Activated CD8-positive, alpha-beta memory T cell treated with anti-CD3 and anti-CD28 coated beads, Interleukin-2, amount 50 U/mL, for 24 hours (primary cell): Measurements from ENCODE around the gene ZNF787.

Source experiments
- DNase-seq: peaks from one replicate; pipeline ENCODE4 v3.0.0-alpha.2; 2020; ENCODE audit errors: extremely low read depth

The ZNF787 gene

DNA sequence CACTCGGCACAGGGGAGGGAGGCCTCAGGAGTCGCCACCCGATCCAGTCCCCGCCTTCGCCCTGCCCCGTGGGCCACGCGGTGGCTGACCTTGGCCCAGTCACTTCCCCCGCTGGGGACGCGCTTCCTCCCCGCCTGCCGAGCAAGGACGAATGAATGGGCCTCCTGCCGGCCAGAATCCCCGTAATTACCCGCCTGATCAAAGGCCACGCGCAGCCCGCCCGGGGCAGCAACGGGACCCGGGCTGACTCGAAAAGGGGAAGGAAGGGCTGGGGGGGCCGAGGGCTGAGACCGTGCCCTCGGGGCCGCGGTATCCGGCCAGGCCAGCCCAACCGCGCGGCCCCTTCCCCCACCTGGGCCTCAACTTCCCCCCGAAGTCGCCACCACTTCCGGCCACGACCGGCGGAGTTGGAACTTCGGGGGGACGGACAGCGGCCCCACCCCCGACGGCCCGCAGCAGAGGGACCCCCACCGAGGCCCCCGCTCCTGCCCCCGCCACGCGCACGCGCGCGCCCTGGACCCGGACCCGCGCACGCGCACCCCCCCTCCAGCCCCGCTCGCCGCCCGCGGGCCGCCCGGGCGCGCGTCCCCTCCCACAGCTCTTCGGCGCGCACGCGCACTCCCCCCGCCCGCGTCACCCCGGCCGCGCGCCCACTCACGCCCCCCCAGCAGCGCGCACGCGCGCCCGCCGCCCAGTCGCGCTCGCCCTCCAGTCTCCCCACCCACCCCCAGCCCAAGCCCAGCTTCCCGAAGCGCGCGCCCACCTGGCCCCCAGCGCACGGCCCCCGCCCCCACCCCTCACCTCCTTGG lies 520 bp downstream of the ZNF787 start:
- DNase-seq: peak; percentile 49

DNA sequence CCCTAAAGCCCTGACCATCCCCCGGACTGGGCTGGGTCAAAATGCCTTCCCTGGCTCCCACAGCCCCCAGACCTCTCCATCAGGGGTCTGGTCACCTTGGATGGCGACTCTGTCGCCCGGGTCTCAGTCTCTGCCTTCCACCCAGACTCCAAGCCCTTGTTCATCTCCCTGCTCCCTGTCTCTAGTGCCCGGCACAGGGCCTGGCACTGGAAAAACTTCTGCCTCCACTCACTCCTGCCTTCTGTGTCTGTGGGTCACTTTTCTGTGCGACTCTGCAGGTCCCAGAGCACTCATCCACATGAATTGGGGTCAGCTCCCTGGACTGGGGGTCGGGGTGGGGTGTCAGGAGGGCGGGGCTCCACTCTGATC lies 1.1 kb downstream of the ZNF787 start:
- DNase-seq: no peak

DNA sequence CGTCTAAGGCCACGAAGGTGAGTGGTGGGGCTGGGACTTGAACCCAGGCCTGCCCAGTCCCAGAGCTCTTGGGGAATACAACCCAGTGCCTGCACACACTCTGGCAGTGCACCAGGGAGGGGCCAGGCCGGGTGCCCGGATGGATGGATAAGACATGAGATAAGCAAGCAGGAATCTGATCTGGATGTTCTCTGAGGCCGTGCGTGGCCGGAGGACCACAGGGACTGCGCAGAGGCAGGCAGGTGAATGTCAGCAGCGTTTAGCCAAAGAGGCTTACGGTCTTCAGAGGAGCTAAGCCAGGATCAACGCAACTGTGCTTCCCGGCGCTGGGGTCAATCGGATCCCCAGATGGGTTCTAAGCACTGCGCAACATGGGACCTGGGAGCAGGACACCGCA lies 1.5 kb downstream of the ZNF787 start:
- DNase-seq: no peak

DNA sequence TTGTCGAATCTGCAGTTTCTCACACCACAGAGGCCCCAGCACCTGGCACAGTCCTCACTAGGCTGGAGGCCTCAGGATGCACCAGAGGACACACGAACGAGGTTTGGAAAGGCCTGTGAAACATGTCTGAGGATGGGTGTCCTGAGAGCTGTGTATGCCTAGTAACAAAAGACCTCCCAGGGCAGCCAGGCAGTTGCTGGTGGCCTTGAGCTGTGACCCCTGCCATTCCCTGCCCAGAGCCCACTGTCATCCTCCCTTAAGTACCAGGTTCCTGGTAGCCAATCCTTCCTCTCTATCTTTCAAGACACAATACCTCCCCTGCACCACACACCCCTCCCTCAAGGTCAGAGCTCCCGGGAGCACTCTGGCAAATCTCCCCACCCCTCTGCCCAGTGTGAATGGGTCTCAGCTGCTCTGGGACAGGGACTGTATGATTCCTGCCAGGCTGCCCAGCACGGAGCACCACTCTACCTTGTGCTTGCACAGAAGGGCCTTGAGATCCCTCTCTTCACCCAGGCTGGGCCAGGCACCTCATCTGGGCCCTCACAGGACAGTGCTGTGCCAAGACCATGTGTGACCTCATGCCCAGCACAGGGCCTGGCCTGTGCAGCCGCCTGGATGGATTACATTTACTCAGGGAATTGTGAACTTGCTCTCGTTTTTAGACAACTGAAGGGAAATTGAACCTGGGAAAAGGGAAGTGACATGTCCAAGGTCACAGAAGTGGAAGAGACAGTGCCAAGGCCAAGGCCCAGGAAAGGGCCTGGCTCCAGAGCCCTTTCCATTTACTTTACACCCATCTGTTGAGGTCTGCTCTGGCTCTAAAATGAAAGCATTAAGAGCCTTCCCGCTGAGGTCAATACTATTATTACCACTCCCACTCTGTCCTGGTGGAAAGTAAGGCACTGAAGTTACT lies 2.2 kb downstream of the ZNF787 start:
- no peak for DNase-seq

DNA sequence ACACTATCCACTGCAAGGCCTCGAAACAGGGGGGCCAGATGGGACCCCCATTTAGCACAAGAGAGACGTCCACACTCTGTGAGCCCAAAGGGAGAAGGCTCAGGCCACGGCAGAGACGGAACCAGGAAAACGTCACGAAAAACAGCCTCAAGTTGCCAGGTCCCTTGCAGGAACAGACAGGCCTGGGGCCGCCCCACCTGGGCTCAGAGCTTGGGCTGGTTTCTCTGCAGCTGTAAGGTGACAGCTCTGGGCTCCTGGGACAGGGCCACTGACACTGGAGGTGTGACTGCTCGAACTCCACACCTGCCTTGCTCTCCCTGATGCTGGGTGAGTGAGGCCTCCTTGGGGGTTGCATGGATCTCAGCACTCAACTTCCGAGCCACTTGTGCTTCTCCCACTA lies 3.2 kb downstream of the ZNF787 start:
- DNase-seq: no peak

DNA sequence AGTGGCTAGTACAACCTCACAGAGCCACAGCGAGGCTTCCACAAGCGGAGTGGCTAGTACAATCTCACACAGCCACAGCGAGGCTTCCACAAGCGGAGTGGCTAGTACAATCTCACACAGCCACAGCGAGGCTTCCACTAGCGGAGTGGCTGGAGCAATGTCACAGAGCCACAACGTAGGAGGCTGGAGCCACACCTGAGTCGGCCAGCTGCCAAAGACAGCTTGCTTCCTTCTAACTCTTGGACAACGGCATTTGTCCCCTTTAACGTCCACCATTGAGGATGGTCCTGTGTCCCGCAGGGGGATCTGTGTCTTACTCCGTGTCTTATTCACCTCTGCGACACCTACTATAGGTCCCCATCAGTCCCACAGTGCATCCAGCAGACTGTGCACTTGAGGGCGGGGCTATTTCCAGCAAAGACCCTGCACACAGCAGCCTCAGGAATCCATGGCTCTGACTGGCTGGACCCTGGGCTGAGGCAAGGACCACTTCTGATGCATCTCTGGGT lies 3.7 kb downstream of the ZNF787 start:
- DNase-seq: no peak

DNA sequence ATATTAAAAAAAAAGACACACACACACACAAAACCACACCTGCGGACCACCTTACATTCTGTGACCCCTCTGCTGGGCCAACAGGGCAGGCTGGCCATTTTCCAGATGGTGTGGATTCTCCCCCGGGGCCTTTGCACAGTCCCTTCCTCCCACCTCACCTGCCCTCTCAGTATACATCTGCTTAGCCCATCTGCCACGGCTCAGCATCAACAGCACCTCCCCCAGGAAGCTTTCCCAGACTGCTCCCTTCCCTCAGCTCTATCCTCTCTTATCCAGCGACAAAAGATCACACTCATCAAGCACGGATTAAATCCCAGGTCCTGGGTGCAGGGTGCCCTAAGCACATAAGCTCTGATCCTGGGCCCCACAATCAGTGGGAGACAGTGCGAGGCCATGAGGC lies 4.5 kb downstream of the ZNF787 start:
- no peak for DNase-seq

DNA sequence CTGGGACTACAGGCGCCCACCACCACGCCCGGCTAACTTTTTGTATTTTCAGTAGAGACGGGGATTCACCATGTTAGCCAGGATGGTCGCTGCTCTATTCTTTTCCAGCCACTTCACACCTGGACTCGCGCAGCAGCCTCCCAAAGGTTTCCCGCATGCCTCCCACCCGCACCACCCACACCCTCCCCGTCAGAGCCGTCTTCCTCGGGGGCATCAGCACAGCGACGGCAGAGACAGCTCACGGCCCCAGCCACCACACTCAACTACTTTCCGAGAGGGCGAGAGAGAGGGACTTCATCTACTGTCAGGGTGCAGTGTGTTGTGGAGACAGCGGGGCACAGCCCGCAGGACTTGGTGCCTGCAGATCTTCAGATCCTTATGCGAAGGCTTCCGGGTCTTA lies 5.6 kb downstream of the ZNF787 start:
- DNase-seq: no peak

DNA sequence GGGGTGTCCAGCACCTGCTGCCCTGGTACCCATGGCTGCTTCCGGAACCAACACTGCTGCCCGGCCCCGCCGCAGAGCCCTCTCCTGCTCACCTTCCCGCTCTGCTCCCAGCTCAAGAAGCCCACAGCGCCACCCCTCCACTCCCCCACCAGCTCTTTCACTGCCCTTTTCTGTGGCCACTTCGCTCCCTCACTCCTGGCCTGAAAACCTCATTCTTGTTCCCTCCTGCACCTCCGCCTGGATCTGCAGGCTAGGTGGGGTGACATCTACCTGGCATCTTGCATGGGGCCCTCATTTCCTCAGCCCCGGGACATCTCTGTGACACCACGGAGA lies 6.4 kb downstream of the ZNF787 start:
- DNase-seq: no peak

DNA sequence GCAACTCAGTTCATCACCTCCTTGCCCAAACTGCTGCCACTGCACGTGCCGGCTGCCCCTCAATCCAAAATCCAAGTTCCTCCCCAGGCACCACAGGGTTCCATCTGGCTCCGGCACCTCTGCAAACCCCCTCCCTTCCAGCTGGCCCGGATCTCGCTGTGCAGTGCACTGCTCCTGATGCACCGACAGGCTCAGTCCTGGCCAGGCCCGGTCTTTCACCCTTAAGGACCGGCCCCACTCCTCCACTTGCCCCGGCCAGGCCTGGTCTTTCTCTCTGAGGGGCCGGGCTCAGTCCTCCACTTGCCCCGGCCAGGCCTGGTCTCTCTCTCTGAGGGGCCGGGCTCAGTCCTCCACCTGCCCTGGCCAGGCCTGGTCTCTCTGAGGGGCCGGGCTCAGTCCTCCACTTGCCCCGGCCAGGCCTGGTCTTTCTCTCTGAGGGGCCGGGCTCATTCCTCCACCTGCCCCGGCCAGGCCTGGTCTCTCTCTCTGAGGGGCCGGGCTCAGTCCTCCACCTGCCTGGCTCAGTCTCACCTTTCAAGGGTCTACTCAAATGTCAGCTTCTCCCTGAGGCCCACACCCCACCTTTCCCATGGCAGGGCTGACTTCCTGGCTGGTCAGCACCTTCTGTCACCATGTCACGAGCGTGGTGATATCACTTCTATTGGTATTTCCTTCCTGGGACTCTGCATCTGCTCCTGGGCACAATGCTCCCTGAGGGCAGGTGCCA lies 6.9 kb downstream of the ZNF787 start:
- no peak for DNase-seq

DNA sequence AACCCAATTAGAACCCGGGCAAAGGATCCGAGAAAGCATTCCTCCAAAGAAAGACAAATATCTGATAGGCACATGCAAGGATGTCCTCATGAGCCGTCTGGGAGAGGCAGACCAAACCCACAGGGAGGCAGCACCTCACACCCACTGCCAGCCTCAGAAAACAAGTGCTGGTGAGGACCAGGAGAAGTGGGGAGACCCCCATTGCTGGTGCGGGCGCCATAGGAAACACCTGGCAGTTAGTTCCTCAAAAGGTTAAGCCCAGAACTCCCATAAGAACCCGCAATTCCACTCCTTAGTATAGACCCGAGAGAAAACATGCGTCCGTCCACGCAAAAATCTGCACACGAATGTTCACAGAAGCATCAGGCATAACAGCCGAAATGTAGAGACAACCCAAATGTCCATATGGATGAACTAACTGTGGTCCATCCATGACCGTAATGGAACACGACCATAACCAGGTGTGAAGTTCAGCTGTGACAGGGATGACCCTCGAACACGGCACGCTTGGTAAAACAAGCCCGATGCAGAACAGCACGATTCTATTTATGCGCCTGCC lies 7.9 kb downstream of the ZNF787 start:
- no peak for DNase-seq

DNA sequence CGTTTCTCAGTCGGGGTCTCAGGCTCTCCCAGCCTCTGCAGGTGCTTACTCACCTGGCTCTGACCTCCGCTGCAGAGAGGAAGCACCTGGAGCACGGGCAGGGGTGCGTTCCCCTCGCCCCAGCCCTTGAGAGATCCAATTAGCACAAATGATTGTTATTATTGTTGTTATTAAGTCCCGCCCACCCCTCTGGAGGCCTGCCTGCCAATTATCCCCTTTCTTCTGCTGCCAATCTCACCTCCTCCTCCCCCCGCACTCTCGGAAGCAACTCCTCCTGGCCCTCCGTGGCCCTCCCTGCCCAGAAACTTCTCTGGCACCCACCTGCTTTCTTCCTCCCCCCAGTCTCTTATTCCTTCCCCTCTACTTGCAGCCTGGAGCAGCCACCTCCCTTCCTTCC lies 8.8 kb downstream of the ZNF787 start:
- DNase-seq: no peak

DNA sequence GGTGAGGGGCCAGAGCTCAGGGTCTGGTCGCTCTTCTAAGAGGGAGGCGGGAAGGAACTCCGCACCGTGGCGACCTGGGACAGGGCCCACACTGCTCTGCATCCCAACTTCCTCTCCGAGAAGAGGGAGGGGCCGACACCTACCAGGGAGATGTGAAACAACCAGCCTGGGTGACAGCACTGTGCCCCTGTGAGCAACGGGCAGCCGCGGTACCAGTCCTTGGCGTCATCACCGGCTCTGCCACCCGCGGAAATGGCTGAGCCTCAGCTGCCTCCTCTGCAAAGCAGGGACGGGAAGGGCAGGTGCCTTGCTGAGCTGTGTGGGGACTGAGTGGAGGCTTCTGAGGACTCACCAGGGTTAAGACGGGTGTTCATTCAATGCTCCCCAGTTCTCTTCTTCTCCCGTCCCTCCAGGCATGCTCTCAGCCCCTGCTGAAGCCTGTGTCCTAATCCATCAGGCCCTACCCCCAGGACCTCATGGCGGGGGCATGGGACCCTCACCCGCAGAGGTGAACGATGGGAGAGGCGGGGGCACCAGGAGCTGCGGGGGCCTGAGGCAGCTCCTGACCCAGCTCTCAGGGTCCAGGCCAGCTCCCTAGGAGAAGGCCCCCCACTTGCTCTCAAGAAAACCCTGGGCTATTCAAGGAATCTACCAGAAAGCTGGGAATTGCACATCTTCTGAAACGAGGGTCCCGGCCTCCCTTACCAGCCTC lies 9.3 kb downstream of the ZNF787 start:
- no peak for DNase-seq

DNA sequence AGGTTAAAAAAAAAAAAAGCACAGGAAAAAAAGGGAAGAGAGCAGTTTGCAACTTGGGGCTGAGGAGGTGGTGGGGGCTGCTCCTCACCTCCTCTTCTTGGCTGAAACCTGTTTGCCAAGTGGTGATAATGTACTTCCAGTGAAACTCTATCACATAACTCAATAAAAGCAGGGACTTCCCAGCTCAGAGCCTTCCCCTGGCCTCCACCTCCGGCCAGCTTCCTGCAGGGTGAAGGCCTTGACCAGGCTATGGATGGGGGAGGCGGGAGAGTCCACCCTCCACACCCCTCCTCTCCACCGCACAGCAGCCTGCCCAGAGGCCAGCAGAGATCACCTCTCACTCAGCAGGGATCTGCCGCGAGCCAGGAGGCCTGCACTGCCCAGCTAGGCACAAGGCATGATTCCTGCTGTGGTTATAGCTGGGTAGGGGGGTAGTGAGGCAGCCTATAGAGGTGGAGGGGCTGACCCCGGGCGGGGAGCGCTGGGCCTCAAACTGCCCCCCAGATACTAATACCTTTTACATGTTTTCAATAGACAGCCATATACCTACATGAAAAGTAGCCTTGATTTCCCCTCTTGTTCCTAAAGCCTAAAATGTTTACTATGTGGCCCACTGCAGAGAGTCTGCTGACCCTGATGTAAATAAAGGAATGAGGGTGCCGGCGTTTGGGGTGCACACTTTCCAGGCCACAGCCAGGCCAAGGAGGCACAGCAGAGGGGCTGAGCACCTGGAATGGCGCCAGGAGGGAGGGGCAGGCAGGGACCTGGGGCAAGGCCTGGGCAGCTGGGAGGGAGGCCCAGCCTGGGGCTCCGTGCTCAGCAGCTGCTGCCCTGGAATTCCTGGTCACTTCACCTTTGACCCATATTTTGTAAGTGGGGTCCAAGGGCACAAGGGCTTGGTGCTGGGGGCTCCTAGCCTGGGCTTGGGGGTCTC lies 10.3 kb downstream of the ZNF787 start:
- no peak for DNase-seq

DNA sequence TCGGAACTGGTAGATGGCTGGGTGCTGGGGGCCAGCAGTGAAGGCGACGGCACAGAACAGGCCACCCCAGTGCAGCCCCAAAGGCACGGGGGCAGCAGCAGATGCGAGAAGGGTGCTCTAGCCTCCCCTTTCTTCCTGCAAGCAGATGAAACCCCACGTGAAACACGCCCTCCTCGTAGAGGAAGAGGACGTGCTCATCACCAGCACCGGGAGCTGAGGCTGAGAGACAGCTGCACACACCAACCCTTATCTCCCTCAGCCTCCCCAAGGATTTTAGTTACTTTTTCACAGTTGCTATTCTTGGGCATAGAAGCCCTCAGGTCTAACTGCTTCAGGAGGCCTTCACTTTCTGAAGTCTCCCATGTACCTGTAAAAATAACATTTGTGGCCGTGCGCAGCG lies 11.9 kb downstream of the ZNF787 start:
- no peak for DNase-seq

DNA sequence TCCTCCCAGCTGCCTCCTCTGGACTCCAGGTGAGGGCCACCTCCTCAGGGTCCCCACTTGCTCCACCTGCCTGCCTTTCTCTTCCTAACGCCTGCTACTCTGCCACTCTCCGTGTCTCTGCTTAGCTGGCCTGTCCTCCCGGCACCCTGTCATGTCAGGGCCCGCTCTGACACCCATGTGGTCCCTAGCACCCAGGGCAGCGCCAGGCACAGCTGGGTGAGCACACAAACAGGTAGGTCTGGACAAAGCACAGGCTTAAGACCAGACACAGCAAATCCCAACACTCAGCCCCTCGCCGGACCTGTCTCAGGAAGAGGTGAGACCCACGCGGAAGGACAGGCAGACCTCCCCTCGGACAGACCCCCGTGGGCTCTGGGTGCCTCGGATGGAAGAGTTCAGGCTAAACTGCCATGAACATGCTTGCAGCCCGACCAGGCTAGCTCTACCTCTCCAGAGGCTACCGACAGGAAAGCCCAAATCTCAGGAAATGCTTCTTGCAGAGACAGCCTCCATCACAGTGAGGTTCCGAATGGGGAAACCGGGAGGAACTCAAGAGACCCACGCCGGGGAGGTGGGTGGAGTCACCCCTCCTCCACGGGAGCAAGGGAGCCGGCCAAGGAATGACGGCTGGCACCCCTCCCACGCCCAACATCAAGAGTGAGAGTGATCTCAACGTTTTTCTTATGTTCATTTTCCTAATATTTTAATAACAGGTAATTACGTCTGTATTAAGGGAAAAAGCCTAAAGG lies 12.5 kb downstream of the ZNF787 start:
- DNase-seq: no peak

DNA sequence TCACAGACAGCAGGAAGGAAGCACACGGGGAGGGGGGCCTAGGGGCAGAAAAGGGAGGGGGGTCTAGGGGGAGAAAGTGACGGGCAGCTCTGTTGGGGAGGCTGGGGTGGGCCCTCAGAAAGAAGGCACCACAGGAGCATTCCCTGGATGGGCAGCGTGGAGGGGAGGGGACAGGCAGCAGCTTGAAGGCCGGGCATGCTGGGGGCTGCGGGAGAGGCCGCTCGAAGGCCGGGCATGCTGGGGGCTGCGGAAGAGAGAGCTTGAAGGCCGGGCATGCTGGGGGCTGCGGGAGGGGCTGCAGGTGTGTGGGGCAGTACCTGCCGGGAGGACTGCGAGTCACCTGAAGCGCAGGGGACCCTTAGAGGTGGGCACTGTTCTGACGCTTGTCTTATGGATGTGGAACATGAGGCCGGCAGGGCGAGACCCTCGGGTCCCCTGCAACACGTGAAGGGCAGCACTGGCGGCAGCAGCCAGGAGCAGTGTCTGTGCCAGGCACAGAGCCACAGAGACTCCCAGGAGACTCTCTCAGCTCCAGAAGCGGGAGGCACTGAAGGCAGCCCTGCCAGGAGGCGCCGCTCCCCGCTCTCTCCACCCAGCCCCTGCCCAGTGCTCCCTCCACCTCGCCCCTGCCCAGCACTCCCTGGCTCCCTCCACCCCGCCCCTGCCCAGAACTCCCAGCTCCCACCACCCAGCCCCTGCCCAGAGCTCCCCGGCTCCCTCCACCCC lies 13.3 kb downstream of the ZNF787 start:
- DNase-seq: no peak

DNA sequence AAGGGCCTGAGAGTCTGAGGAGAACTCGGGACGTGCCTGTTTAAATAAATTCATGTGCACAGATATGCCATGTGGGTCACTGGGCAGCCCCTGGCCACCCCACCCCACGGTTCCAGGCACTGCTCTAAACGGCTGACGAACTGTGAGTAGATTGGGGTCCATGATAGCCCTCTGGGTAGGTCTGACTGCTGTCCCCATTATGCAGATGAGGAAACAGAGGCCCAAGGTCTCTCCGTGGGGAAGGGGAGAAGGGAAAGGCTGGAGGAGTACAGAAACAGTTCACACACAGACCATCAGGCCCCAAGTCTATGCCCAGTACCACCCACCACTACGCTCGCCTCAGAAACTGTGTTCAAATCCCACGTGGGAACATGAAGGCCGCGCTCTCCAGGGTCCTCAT lies 14.1 kb downstream of the ZNF787 start:
- DNase-seq: no peak

DNA sequence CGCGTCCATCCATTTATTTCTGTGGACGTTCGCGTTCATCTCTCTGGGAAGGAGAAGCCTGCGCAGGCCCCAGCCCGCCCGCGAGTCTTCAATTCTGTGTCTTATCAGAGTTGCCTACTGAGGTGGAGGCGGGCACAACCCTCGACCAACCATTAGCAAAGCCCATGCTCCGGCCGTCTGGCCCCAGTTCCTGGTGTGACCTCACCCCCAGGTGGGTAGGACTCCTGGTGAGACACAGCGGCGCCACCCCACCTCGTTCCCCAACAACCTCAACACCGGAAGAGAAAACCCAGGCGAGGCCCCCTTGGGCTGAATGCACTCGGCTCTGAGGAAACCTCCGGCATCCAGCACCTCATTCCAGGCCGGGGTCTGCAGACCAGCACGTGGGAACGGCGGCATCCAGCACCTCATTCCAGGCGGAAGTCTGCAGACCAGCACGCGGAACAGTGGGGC lies 14.7 kb downstream of the ZNF787 start:
- no peak for DNase-seq
